Thymus (tissue), 11 donors: ENCODE data around the gene ADPRHL1. TPM values are rescaled to one million over a fixed set of nuclear protein-coding genes. Genes with fewer than 3 reads are reported as not detected.

ENCODE experiments used
- DNase-seq, 9 donors: peaks; one replicate each; pipeline ENCODE4 v3.0.0-alpha.2; 2013; ENCODE audit warnings: low spot score in 9 of 9, low read depth in 6 of 9, missing footprints in 1 of 9
- H3K27ac ChIP-seq, 2 donors: one replicate each; pipeline ENCODE4 v1.5.1; 2013; ENCODE audit warnings: control low read depth in 1 of 2, low read depth in 1 of 2, low read length in 1 of 2, mild to moderate bottlenecking in 1 of 2, moderate library complexity in 1 of 2
- H3K27me3 ChIP-seq, 2 donors: one replicate each; pipeline ENCODE4 v1.5.1; 2013; ENCODE audit warnings: low read length in 1 of 2; ENCODE audit not compliant: control insufficient read depth in 2 of 2, insufficient read depth in 1 of 2
- H3K36me3 ChIP-seq, 2 donors: one replicate each; pipeline ENCODE4 v1.5.1; 2013; ENCODE audit warnings: low read length in 1 of 2, mild to moderate bottlenecking in 1 of 2, moderate library complexity in 1 of 2; ENCODE audit not compliant: control insufficient read depth in 2 of 2, insufficient read depth in 2 of 2
- H3K4me1 ChIP-seq, 2 donors: one replicate each; pipeline ENCODE4 v1.5.1; 2013; ENCODE audit warnings: low read length in 2 of 2; ENCODE audit not compliant: control insufficient read depth in 2 of 2, insufficient read depth in 2 of 2
- H3K4me3 ChIP-seq, 2 donors: one replicate each; pipeline ENCODE4 v1.5.1; 2013; ENCODE audit warnings: low read length in 2 of 2, control low read depth in 1 of 2, mild to moderate bottlenecking in 1 of 2
- H3K9me3 ChIP-seq, 2 donors: one replicate each; pipeline ENCODE4 v1.5.1; 2013; ENCODE audit warnings: low read length in 1 of 2, mild to moderate bottlenecking in 1 of 2; ENCODE audit not compliant: control insufficient read depth in 2 of 2, insufficient read depth in 1 of 2
- WGBS: extraction: QIAGEN DNeasy Blood & Tissue Kit; methylation state at CpG from one replicate; pipeline ENCODE4 v1.1.7; 2013; 5-methylcytosine and 5-hydroxymethylcytosine counted together
- polyA plus RNA-seq: library from polyadenylated mRNA; stranded (reverse); fragments of 200-250 nt; gene quantifications from one replicate; pipeline ENCODE4 v1.2.3, GENCODE V29; 2013
- total RNA-seq: library from RNA; stranded (reverse); fragments of 120-200 nt; gene quantifications from one replicate; pipeline ENCODE4 v1.2.4, GENCODE V29; 2013
- donor health status: healthy.

ADPRHL1 gene
- total and polyA plus RNA-seq, 2 donors = 1.2 to 1.6 TPM

DNA sequence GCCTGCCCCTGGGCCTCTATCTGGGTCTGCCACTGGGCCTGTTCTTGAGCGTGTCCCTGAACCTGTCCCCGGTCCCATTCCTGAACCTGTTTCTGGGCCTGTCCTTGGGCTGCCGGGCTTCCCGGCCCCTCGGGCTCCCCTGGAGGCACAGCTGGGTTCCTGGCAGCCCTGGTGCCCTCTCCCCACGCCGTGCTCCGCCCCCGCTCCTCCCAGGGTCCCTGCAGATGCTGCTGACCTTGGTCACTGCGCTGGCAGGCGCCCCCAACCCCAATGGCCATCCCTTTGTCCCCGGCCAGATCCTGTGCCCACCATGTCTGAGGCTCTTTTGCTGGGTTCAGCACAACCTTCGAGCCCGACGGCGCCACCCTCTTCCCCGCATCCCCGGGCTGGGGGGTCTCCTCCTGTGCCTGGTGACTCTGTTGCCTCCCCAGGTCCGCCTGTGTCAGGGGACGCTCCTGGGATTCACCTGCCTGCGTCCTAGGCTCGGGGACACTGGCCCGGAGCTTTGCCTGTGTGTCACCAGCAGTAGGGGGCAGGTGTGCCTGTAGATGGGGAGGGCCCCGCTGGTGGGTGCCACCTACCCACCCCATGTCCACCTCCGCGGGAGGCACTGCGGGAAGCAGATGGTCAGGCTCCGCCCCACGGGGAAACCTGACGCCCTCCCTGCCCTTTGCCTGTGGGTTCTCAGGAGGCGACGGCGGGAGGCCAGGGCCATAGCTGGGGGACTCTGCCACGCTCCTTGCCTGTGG, 48.4 kb downstream of the ADPRHL1 start:
- Histone ChIP-seq H3K9me3 (no peaks in the 10 kb centered on the region), H3K4me3 (no peak overlapping the region), H3K27me3 (peaks cover 0 to 29% of the 10 kb centered on the region in 2 donors), H3K27ac (no peak overlapping the region), H3K36me3 (no peaks in the 10 kb centered on the region), H3K4me1 (peaks cover 0 to 18% of the 10 kb centered on the region in 2 donors)
- no peak for DNase-seq
- WGBS = 93% methylated on average over 34 of the region's 34 CpGs

DNA sequence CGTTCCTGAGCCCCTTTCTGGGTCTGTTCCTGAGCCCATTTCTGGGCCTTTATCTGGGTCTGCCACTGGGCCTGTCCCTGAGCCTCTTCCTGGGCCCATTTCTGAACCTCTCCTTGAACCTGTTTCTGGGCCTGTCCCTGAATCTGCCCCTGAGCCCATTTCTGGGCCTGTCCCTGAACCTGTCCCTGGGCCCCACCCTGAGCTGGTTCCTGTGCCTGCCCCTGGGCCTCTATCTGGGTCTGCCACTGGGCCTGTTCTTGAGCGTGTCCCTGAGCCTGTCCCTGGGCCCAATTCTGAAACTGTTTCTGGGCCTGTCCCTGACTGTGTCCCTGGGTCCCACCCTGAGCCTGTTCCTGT, 48.9 kb downstream of the ADPRHL1 start:
- Histone ChIP-seq H3K4me1 (peaks cover 0 to 17% of the 10 kb centered on the region in 2 donors), H3K27me3 (peaks cover 0 to 28% of the 10 kb centered on the region in 2 donors), H3K9me3 (no peaks in the 10 kb centered on the region), H3K4me3 (no peak overlapping the region), H3K36me3 (no peaks in the 10 kb centered on the region), H3K27ac (no peak overlapping the region)
- WGBS = 100% methylated on average over 2 of the region's 2 CpGs
- no peak for DNase-seq

DNA sequence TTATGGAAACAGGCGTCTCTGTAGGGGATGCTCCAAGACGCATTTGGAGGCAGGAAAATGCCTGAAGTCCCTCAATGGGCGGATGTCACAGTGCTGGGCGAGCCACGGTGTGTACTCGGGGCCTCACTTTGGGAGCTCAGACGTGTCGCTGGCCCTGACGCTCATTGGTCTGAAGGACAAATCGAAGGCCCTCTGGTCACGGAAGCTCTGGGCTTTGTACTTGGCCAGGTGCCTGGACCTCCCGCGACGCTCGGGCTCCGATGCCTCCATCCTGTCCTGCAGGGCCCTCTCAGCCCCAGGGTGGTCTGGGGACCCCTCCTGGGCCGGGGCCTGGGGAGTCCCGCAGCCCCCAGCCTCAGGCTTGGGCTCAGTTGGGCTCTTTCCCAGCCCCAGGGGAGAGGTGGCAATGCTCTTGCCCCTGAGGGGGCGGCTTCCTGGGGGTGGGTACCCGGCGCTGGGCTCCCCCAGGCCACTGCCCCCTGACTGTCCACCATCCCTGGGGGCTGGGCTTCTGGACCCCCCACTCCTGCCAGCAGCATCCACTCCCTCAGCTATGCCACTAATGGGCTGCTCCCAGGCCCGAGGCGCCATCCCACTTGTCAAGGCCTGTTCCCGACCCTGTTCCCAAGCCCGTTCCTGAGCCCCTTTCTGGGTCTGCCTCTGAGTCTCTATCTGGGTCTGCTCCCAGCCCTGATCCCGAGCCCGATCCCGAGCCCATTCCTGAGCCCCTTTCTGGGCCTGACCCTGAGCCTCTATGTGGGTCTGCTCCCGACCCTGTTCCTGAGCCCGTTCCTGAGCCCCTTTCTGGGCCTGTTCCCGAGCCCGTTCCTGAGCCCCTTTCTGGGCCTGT, 49.8 kb downstream of the ADPRHL1 start:
- Histone ChIP-seq H3K4me1 (peaks cover 0 to 17% of the 10 kb centered on the region in 2 donors), H3K27me3 (peaks cover 0 to 20% of the 10 kb centered on the region in 2 donors), H3K36me3 (no peaks in the 10 kb centered on the region), H3K9me3 (no peaks in the 10 kb centered on the region), H3K27ac (no peak overlapping the region), H3K4me3 (no peak overlapping the region)
- DNase-seq = no peak
- 89% methylated on average over 32 of the region's 32 CpGs for WGBS

DNA sequence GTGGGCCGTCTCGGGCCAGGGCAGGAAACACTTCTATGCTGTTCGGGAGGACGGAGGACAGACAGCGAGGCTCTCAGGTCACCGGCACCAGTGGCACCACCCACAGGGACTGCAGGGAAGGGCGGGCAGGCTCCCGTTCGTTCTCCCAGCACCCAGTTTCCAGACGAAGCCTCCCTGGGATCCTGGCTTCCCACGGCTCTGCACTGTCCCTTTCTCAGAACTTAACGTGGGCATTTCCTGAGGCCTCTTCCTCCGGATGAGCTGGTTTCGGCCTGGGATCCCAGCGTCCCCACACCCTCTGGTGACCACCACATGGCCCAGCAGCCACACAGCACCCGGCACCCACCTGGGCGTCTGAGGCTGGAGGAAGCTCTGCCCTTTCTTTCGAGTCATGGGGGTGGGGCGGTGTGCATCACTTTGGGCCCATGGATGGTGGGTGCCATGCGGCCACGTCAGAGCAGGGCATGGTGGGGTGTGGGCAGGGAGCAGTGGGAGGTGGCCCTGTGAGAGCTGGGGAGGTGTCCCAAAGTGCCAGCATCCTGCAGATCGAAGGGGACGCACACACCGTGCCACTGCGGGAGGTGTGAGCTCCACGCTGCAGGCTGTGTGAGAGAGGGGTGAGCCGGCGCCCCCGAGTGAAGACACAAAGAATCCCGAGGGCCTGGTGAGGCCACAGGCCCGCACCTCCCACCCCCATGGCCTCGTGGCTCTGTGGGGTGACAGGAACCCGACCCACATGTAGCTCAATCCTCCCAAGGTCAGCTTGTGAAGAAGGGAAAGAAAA, 50.6 kb downstream of the ADPRHL1 start:
- 86% methylated on average over 33 of the region's 33 CpGs for WGBS

DNA sequence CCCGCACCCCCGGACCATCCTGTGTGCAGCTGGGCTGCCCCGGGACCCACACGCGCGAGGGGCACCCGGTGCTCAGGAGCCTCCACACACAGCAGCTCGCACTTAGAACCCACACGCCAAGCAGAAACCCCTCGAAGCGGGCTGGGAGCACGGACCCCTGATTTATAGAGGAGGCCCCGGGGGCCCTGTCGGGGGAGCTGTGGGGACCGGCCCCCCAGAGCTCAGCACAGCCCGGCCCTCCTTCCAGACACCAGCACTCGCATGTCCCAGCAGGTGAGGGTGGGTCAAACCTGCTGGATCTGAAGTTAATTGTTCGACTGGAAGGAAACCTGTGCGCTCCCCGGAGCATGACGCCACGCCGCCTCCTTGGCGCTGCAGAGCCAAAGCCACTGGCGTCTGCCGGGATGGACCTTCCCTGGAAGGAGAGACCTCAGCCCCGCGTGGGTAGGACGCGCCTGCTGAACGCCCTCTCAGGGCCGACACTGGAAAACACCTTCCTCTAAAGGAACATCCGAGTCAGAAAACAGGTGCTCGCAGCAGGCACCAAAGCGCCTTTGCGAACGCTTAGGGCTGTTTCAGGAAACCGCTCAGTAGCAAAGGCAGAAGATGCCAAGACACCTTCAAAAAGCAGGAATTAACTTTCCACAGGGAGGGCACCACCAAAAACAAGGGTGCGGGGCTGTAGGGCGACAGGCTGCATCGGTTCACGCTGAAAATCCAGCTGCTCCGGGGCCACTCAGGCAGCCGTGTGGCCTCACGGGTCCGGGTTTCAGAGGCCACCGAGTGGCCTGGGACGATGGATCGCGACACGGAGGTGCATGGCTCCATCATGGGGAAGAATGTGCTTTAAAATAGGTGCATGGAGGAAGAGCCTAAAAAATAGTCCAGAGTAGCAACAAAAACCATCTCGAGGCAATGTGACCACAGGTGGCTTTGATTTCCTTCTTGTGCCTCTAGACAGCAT, 51.6 kb downstream of the ADPRHL1 start:
- H3K36me3 ChIP-seq = no peaks in the 10 kb centered on the region
- H3K9me3 ChIP-seq = no peaks in the 10 kb centered on the region
- H3K4me1 ChIP-seq = peaks cover 0 to 17% of the 10 kb centered on the region in 2 donors
- peak in 1 of 9 donors; percentile 10 for DNase-seq
- H3K27me3 ChIP-seq = peaks cover 0 to 7% of the 10 kb centered on the region in 2 donors
- no peak overlapping the region for H3K27ac ChIP-seq
- WGBS = 91% methylated on average over 52 of the region's 52 CpGs
- no peak overlapping the region for H3K4me3 ChIP-seq

More for the DNA sequence above, 50.6 kb downstream of the ADPRHL1 start:
- DNase-seq = no peak
- Histone ChIP-seq H3K36me3 (no peaks in the 10 kb centered on the region), H3K4me3 (no peak overlapping the region), H3K4me1 (peaks cover 0 to 17% of the 10 kb centered on the region in 2 donors), H3K27ac (no peak overlapping the region), H3K27me3 (peaks cover 0 to 16% of the 10 kb centered on the region in 2 donors), H3K9me3 (no peaks in the 10 kb centered on the region)

DNA sequence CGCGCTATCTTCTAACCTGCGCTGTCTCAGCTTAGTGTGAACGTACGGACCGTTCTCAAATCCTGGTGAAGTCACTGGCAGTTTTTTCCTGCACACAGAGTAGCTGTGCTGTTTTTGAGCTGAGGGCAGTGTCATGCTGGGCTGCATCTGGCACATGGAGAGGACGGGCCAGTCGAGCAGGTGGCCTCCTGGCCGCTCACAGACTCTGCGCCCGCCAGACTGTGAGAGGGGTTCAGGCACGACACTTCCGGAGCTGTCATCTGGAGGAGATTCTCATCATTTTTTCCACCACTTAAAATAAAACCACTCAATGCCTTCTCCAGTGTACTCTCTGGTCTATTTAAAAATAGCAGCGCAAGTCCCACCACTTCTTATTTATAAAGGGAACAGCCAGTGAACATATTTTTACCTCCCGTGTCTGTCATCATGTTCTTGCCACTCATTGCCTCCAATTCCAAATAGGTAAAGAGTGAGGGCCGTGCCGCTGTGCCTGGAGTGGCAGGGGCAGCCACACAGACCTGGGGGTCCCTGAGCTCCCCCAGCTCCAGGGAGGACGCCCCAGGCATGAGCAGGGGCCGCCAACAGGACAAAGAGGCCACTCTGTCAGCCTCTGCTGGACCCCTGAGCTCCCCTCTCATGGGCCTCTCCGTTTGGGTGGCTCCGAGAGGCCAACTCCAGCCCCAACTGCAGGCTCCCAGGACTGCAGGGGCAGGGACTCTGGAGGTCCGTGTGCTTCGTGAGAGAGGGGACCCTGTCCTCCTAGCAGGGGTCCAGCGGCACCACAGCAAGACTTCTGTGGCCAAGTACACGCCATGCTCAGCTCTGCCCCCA, 52.5 kb downstream of the ADPRHL1 start:
- H3K9me3 ChIP-seq = no peaks in the 10 kb centered on the region
- 92% methylated on average over 25 of the region's 25 CpGs for WGBS
- H3K27ac ChIP-seq = peak overlapping the region in 1 of 2 donors; percentile 3
- H3K36me3 ChIP-seq = no peaks in the 10 kb centered on the region
- peaks cover 0 to 7% of the 10 kb centered on the region in 2 donors for H3K27me3 ChIP-seq
- peaks cover 0 to 17% of the 10 kb centered on the region in 2 donors for H3K4me1 ChIP-seq
- DNase-seq = peak in 2 of 9 donors; percentile 5 to 12
- H3K4me3 ChIP-seq = no peak overlapping the region

DNA sequence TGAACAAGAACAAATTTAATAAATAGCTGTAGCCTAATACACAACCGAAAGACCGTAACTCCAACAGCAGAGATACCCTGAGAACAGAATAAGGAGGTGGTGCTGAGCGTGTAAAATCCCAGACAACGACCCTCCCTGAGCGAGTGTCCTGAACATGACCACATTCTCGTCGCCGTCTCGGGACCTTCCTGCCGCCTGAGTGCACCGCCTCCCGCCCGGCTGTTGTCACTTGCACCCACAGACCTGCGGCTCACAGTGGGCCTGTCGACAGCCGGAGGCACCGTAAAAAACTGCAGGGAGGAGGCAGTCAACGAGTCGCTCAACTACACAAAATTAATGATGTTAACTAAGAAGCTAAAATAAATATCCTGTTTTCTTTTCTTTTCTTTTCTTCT, 53.5 kb downstream of the ADPRHL1 start:
- DNase-seq = no peak
- no peak overlapping the region for H3K27ac ChIP-seq
- no peak overlapping the region for H3K4me3 ChIP-seq
- H3K36me3 ChIP-seq = no peaks in the 10 kb centered on the region
- no peaks in the 10 kb centered on the region for H3K9me3 ChIP-seq
- peaks cover 0 to 17% of the 10 kb centered on the region in 2 donors for H3K4me1 ChIP-seq
- H3K27me3 ChIP-seq = peaks cover 0 to 5% of the 10 kb centered on the region in 2 donors
- WGBS = 97% methylated on average over 19 of the region's 19 CpGs
